COLO668 (cell line): ENCODE measurements around the gene MTMR3.
A peak's percentile ranks its signal among the peaks of the same experiment; 100 is the strongest.
"Not testable (repeated sequence)": the region's sequence is repeated elsewhere in the genome, so short reads cannot be mapped to it uniquely, and the experiment has no call there.

Source experiments
- DNase-seq: peaks from one replicate; lab custom pipeline; 2025; ENCODE audit not compliant: unreplicated experiment; lab: John Stamatoyannopoulos, UW

Gene MTMR3

GRCh38 chr22:29956680-29957079 lies 73.7 kb downstream of the MTMR3 start:
- no peak for DNase-seq

DNA sequence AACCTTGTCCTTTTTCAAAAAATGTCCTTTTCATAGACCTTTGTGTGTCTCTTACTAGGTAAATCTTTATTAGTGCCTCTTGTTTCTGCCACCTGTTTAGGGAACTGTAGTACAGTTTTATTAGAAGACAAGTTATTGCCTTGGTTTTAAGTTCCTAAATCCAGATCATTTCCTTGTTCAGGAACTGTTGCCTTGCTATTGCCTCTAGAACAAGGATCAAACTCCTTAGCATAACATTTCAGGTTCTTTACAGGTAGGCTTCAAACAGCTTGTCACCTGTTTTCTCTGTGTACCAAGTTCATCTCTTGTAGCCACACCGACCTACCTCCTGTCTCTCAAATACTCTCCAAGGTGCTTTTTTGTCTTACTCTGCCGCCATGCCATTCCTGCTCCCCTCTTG lies 75.2 kb downstream of the MTMR3 start:
- DNase-seq = no peak

GRCh38 chr22:29964776-29965175 lies 81.8 kb downstream of the MTMR3 start:
- no peak for DNase-seq

- DNase-seq = no peak
Observed at GRCh38 chr22:29967461-29967860, 84.5 kb downstream of the MTMR3 start.

DNA sequence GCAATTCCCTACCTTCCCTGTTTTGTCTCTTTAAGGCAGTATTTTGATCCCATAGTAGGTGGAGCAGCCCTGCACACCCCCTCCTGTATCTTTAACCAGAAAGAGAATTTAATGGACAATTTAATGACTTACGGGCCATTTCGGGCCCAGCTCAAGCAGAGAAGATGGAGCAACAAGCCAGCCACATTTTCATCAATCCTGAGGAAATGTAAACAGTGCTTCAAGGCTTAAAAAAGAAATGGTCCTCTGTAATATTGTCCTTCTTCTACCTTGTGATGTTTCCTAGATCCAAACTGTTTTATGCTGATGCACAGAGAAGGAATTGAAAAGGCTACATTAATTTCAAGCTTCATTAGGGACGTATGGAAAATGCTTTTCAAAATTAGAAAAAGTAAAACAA lies 88.6 kb downstream of the MTMR3 start:
- no peak for DNase-seq

DNA sequence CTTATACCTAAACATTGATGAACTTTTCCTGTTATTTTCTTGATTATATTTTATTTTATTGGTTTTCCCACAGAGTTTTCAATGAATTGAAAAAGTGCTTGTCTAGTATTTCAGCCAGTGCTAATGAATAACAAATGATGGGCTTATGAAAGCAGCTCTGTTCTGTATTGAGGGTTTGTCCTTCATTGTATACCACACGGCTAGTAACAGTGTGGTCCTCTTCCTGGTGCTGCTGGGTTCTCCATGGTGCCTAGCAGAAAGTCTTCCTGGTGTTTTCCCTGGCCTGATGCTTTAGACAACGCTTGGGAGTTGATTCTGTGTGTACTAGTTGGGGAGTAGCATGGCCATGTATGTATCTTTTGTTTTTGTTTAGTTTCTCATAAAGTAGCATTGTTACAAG lies 89.1 kb downstream of the MTMR3 start:
- DNase-seq = no peak

DNA sequence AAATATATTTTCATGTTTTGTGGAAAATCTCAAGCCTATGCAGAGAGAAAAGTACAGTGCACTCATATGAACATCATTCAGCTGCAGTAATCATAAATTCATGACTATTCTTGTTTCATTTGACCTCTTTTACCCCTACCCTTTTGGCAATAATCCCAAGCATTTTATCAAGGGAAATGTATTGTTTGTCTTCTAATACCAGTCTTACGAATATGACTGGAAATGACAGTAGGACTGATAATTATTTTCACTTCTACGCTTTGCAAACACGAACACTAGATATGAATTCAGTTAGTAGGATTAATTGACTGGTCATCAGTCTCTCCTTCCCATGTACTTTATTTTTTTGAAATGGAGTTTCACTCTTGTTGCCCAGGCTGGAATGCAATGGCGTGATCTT lies 90.3 kb downstream of the MTMR3 start:
- DNase-seq = no peak

GRCh38 chr22:29973680-29974079 lies 90.7 kb downstream of the MTMR3 start:
- DNase-seq = not testable (repeated sequence)

- DNase-seq = no peak
Observed at GRCh38 chr22:29975494-29975893, 92.5 kb downstream of the MTMR3 start.

GRCh38 chr22:29977107-29977506 lies 94.1 kb downstream of the MTMR3 start:
- DNase-seq = no peak

- DNase-seq = no peak
Observed at GRCh38 chr22:29979777-29980321, 96.9 kb downstream of the MTMR3 start.

GRCh38 chr22:29983296-29983917 lies 100.4 kb downstream of the MTMR3 start:
- DNase-seq = no peak

DNA sequence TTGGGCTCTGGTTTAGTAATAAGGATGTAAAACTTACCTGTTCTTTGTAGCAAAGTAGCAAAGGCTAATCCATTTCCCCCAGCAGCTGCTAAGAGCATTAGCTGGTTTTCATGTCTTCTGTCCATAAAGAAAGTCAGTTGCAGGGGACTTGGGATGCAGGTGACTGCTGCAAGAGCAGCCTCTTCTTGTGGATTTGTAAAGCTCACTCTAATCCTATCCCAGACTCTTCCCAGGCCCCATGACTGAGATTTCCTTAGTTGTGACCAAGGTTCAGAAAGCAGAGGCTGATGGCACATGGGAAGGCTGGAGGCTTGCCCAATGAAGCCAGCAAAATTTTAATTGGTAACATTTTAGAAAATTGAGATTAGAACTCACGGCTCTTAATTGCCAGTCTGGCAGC lies 102.9 kb downstream of the MTMR3 start:
- DNase-seq = no peak

DNA sequence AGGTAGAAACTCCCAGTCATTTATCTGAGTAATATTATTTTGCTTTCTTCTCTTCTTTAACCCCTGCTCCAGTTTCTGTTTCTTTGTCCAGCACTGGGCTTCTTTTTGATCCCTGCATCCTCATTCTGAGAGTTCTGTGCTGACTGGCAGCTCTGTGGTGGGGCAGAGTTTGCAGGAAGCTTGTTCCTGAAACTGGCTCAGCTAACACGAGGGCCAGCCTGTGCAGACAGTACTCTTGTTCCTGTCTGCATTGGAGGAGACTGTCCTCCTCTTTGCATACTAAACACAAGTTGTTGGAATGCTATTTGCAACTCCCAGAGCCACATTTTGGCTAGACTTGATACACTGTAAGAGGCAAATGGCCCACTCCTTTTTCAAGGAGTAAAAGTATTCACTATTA lies 104.2 kb downstream of the MTMR3 start:
- DNase-seq = no peak

- no peak for DNase-seq
Observed at GRCh38 chr22:29988719-29989118, 105.7 kb downstream of the MTMR3 start.

DNA sequence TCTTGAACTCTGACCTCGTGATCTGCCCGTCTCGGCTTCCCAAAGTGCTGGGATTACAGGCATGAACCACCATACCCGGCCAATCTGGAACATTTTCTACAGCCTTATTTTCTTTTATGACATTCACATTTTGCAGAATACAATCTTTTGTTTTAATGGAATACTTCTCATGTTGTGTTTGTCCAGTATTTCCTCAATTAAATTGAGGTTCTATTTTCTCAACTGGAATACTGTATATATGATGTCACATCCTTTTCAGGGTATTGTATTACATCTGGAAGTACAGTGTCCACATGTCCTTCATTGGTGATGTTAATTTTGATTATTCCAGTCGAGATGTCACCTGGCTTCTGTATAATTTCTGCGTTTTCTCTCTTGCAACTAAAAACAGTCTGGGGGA lies 106.5 kb downstream of the MTMR3 start:
- DNase-seq = no peak

DNA sequence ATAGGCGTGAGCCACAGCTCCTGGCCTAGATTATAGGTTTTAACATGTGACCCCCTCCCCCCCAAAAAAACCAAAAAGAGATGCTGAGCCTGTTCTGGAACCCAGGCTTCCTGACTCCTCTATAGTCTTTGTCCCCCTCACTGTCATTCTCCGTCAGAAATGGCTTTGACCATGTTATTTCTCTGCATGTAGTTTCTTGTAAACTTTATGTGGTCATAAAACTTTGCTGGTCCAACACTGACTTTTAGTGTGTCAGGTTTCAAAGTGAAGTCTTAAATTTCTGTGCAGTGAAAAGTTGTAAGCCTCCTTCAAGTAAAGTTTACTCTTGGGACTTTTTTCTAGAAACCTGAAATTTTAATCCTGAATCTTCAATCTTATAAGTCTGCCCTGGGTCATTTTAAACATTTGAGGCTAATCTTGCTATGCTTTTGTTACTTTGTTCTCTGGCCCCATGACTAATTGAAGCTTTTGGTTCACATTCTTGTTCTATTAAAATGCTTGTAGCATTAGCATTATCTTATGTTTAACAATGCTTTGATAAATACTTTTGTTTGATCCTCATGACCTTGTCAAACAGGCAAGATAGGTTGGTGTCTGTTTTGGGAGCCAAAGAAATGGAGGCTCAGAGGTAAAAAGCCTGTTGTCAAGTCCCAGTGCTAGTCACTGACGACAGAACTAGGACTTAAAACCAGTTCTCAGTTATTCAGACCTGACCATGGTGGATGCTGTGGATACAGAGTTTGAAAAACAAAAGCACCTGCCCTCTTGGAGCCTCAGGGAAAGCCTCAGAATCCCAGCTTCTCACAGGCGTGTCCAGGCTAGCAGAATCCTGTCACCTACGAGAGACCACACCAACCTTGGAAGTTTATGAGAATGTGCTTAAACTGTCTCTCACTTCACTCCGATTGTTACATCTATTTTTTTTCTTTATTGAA lies 109.6 kb downstream of the MTMR3 start:
- DNase-seq = no peak

DNA sequence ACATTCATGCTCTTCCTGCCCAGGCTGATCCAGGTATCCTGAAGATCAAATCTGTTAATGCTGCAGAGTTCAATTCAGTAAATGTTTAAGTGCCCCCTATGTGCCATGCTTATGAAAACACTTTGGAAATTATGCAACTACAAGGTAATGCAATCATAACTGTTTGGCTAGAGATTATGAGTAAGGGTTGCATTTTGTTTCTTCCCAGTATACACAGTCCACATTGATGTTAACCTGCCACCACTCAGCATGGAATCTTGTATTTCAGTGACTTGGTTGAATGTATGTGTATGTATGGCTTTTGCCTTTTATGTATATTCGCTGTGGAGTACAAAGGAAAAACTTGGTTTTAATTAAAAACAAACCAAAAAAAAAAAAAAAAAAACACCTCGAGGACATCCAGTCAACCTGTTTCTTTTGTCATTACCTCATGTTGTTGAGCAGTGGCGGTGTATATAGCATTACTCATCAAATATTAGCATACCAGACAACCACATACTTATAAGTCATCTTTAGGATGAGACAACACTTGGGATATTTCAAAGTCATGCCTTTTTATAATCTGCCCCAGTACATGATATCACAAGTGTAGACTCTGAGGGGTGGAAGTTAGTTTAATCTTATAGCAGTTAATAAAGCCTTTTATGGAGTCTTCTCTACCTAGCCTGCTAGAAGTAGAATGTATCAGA lies 111.2 kb downstream of the MTMR3 start:
- DNase-seq = no peak

DNA sequence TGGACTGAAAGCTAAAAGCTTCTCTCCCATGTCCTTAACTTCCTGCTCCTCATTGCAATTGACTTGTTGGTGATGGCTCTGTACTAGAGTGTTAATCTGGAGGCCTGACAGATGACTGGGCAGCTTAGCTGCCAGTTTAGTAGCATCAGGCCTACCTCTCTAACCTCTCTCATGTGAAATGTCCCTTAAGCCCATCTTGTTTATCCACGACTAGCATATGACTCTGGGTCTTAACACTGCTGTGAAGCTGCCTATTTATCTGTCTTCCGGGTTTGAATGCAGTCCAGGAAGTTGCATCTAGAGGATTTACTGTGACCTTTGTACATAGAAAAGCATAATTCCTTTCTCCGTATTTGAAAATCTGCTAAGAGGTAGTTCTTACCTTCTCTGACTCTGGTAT lies 112.0 kb downstream of the MTMR3 start:
- peak; percentile 7 for DNase-seq

DNA sequence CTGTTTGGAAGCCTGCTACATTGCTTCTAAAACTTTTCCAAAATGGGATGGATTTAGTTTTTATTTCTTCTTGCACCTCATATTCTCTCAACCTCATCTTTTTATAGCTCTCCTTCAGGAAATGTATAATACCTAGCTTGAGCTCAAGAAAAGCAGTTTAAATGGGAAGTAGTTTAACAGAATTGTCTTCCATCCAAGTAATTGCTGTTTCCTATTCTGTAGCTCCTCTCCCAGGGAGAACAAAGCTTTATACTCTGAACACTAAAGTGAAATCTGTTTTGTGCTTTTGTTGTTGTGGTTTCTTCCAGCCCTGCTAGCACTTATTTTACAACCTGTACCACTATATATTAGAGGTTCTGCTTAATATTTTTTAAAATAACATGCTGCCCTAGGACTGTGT lies 114.1 kb downstream of the MTMR3 start:
- DNase-seq = no peak

- no peak for DNase-seq
Observed at GRCh38 chr22:29997516-29997915, 114.5 kb downstream of the MTMR3 start.
